H9 (cell line): ENCODE data around the gene JARID2. TPM values are rescaled to one million over a fixed set of nuclear protein-coding genes. Genes with fewer than 3 reads are reported as not detected.

Source experiments
- DNase-seq: peaks from one replicate; pipeline ENCODE4 v3.0.0-alpha.2; 2017
- H2AFZ ChIP-seq: one replicate; pipeline ENCODE4 v1.6.1; 2013; ENCODE audit warnings: mild to moderate bottlenecking, low read length, control low read depth, moderate library complexity
- H2AK5ac ChIP-seq: 2 replicates; pipeline ENCODE4 v1.6.1; 2013; ENCODE audit warnings: low read length, control low read depth, mixed read lengths; ENCODE audit not compliant: insufficient read length
- H2BK120ac ChIP-seq: one replicate; pipeline ENCODE4 v1.6.1; 2013; ENCODE audit warnings: low read depth, mild to moderate bottlenecking, low read length, control low read depth, inconsistent platforms; ENCODE audit not compliant: poor library complexity, severe bottlenecking
- H2BK12ac ChIP-seq: 2 replicates; pipeline ENCODE4 v1.6.1; 2013; ENCODE audit warnings: low read length, control low read depth, mixed read lengths, low read depth; ENCODE audit not compliant: insufficient read length
- H2BK15ac ChIP-seq: 2 replicates; pipeline ENCODE4 v1.6.1; 2013; ENCODE audit warnings: low read depth, low read length, control low read depth
- H2BK20ac ChIP-seq: one replicate; pipeline ENCODE4 v1.6.1; 2013; ENCODE audit warnings: low read depth, mild to moderate bottlenecking, low read length, control low read depth, inconsistent platforms; ENCODE audit not compliant: poor library complexity, severe bottlenecking
- H2BK5ac ChIP-seq: 2 replicates; pipeline ENCODE4 v1.6.1; 2013; ENCODE audit warnings: low read length, control low read depth, mixed read lengths; ENCODE audit not compliant: insufficient read length
- H3K14ac ChIP-seq: 2 replicates; pipeline ENCODE4 v1.6.1; 2013; ENCODE audit warnings: low read length, control low read depth; ENCODE audit not compliant: insufficient read depth
- H3K18ac ChIP-seq: 2 replicates; pipeline ENCODE4 v1.6.1; 2013; ENCODE audit warnings: low read depth, mild to moderate bottlenecking, mixed read lengths, low read length, control low read depth; ENCODE audit not compliant: insufficient read length
- H3K23ac ChIP-seq: 2 replicates; pipeline ENCODE4 v1.6.1; 2013; ENCODE audit warnings: low read length, control low read depth, mixed read lengths, low read depth; ENCODE audit not compliant: insufficient read length
- H3K23me2 ChIP-seq: 2 replicates; pipeline ENCODE4 v1.6.1; 2013; ENCODE audit warnings: low read depth, mild to moderate bottlenecking, mixed read lengths, low read length, control low read depth; ENCODE audit not compliant: insufficient read length, poor library complexity, severe bottlenecking
- H3K27ac ChIP-seq: 2 replicates; pipeline ENCODE4 v1.5.1; 2013; ENCODE audit warnings: low read length, control low read depth, mixed read lengths, low read depth; ENCODE audit not compliant: insufficient read length
- H3K27me3 ChIP-seq: 2 replicates; pipeline ENCODE4 v1.6.1; 2013; ENCODE audit warnings: low read length, control low read depth, inconsistent platforms; ENCODE audit not compliant: insufficient read depth
- H3K4ac ChIP-seq: 2 replicates; pipeline ENCODE4 v1.6.1; 2013; ENCODE audit warnings: low read depth, mild to moderate bottlenecking, control low read depth, inconsistent platforms, low read length, moderate library complexity
- H3K4me1 ChIP-seq: 2 replicates; pipeline ENCODE4 v1.6.1; 2013; ENCODE audit warnings: low read length, control low read depth, inconsistent platforms; ENCODE audit not compliant: insufficient read depth
- H3K4me2 ChIP-seq: 2 replicates; pipeline ENCODE4 v1.6.1; 2013; ENCODE audit warnings: low read length, control low read depth, mixed read lengths; ENCODE audit not compliant: insufficient read length, insufficient read depth
- H3K56ac ChIP-seq: 2 replicates; pipeline ENCODE4 v1.6.1; 2013; ENCODE audit warnings: low read depth, mild to moderate bottlenecking, mixed read lengths, low read length, control low read depth; ENCODE audit not compliant: insufficient read length
- H3K79me1 ChIP-seq: 2 replicates; pipeline ENCODE4 v1.6.1; 2013; ENCODE audit warnings: low read depth, mild to moderate bottlenecking, moderate library complexity, low read length, control low read depth, inconsistent platforms; ENCODE audit not compliant: insufficient read depth, poor library complexity, severe bottlenecking
- H3K79me2 ChIP-seq: 2 replicates; pipeline ENCODE4 v1.6.1; 2013; ENCODE audit warnings: low read length, control low read depth, inconsistent platforms; ENCODE audit not compliant: insufficient read depth
- H3K9ac ChIP-seq: 2 replicates; pipeline ENCODE4 v1.6.1; 2013; ENCODE audit warnings: low read length, control low read depth, mixed read lengths; ENCODE audit not compliant: insufficient read length; ENCODE audit errors: extremely low read depth
- H3K9me3 ChIP-seq: one replicate; pipeline ENCODE4 v1.6.1; 2013; ENCODE audit warnings: low read depth, low read length, inconsistent platforms; ENCODE audit not compliant: control insufficient read depth
- H3T11ph ChIP-seq: one replicate; pipeline ENCODE4 v1.6.1; 2013; ENCODE audit warnings: mild to moderate bottlenecking, low read length, control low read depth, inconsistent platforms
- H4K20me1 ChIP-seq: one replicate; pipeline ENCODE4 v1.6.1; 2013; ENCODE audit not compliant: control insufficient read depth, insufficient read length, insufficient read depth
- H4K5ac ChIP-seq: 2 replicates; pipeline ENCODE4 v1.6.1; 2013; ENCODE audit warnings: low read depth, mild to moderate bottlenecking, mixed read lengths, low read length, control low read depth; ENCODE audit not compliant: insufficient read length
- H4K8ac ChIP-seq: replicated peaks from 2 replicates; pipeline ENCODE4 v1.6.1; 2013; ENCODE audit warnings: low read length, control low read depth, mixed read lengths, low read depth; ENCODE audit not compliant: insufficient read length
- H4K91ac ChIP-seq: 2 replicates; pipeline ENCODE4 v1.6.1; 2013; ENCODE audit warnings: low read depth, mild to moderate bottlenecking, moderate library complexity, mixed read lengths, low read length, control low read depth; ENCODE audit not compliant: insufficient read length
- H3K27ac Mint-ChIP-seq, 3 experiments: 2 replicates in 2 of 3; 3 replicates in 1 of 3; pipeline ENCODE4 v1.8.0; 2020 to 2021; ENCODE audit warnings: mixed read lengths in 3 of 3, mild to moderate bottlenecking in 1 of 3, moderate library complexity in 1 of 3
- H3K27me3 Mint-ChIP-seq: 2 replicates; pipeline ENCODE4 v1.8.0; 2021; ENCODE audit warnings: low read depth, mild to moderate bottlenecking, moderate library complexity, mixed read lengths
- H3K36me3 Mint-ChIP-seq, 3 experiments: 2 replicates in 2 of 3; 3 replicates in 1 of 3; pipeline ENCODE4 v1.8.0; 2020 to 2021; ENCODE audit warnings: low read depth in 3 of 3, mixed read lengths in 3 of 3; ENCODE audit not compliant: insufficient read depth in 1 of 3
- H3K4me1 Mint-ChIP-seq, 2 experiments: 2 replicates each; pipeline ENCODE4 v1.8.0; 2020; ENCODE audit warnings: mixed read lengths in 2 of 2
- H3K4me3 Mint-ChIP-seq, 2 experiments: 2 replicates in 1 of 2; 3 replicates in 1 of 2; pipeline ENCODE4 v1.8.0; 2020 to 2021; ENCODE audit warnings: mild to moderate bottlenecking in 2 of 2, mixed read lengths in 2 of 2, moderate library complexity in 1 of 2
- H3K9me3 Mint-ChIP-seq, 2 experiments: 2 replicates in 1 of 2; 3 replicates in 1 of 2; pipeline ENCODE4 v1.8.0; 2020; ENCODE audit warnings: mild to moderate bottlenecking in 2 of 2, mixed read lengths in 2 of 2, moderate library complexity in 1 of 2
- CTCF ChIP-seq: fragments of 200-600 bp; sonication (generic); conservative IDR thresholded peaks from 3 replicates; pipeline ENCODE4 v1.8.0; 2021; ENCODE audit warnings: antibody characterized with exemption, mild to moderate bottlenecking
- WGBS: extraction: QIAGEN DNeasy Blood & Tissue Kit; methylation state at CpG from one replicate; pipeline ENCODE4 v1.1.7; 2013; ENCODE audit warnings: missing lambda C conversion rate, low lambda C conversion rate, mixed read lengths; ENCODE audit not compliant: insufficient read length; ENCODE audit errors: extremely low coverage; 5-methylcytosine and 5-hydroxymethylcytosine counted together
- total RNA-seq: library from RNA; stranded (reverse); gene quantifications from 2 replicates; pipeline ENCODE4 v1.2.1, GENCODE V29; 2021

Gene JARID2
- total RNA-seq, 1 experiment from 2014 or later, result 174 TPM

GRCh38 chr6:15332446-15332845 is 86.6 kb downstream of the JARID2 start:
- Histone ChIP-seq H2AFZ (no peak overlapping the region), H3K56ac (no peak overlapping the region), H3K23ac (no peak overlapping the region), H3K14ac (no peak overlapping the region), H3K9ac (no peak overlapping the region), H2BK12ac (no peak overlapping the region), H3K79me1 (no peaks in the 10 kb centered on the region), H2BK15ac (no peak overlapping the region), H2AK5ac (no peak overlapping the region), H2BK20ac (no peak overlapping the region), H3K18ac (no peak overlapping the region), H2BK5ac (no peak overlapping the region), H4K8ac (no peak overlapping the region), H3K27me3 (no peaks in the 10 kb centered on the region), H2BK120ac (no peak overlapping the region), H3K27ac (no peak overlapping the region), H3K23me2 (no peaks in the 10 kb centered on the region), H3K4me1 (peaks cover 23% of the 10 kb centered on the region), H4K5ac (no peak overlapping the region), H3T11ph (no peak overlapping the region), H4K91ac (no peak overlapping the region), H3K79me2 (peaks cover 91% of the 10 kb centered on the region), H3K4ac (no peak overlapping the region), H3K4me2 (no peak overlapping the region), H4K20me1 (no peaks in the 10 kb centered on the region), H3K9me3 (no peaks in the 10 kb centered on the region)
- no CpG with 5 or more reads among the region's 2 CpGs for WGBS
- no peak for DNase-seq
- Mint-ChIP-seq H3K4me3 (no peak overlapping the region), H3K27me3 (no peaks in the 10 kb centered on the region; the same call in 1 of the 2 replicates), H3K4me1 (peaks cover 80 to 81% of the 10 kb centered on the region in 2 experiments), H3K9me3 (no peaks in the 10 kb centered on the region), H3K27ac (no peak overlapping the region), H3K36me3 (peaks cover 0 to 3% (median 2%) of the 10 kb centered on the region in 3 experiments; a peak in 2 of 7 replicates)
- no peak for TF ChIP-seq CTCF
